Cardiac muscle cell (in vitro differentiated cells and primary cell): ENCODE data around the gene CAPN6. TPM values are rescaled to one million over a fixed set of nuclear protein-coding genes. Genes with fewer than 3 reads are reported as not detected.

Experiments used
- DNase-seq, 2 donors: peaks; one replicate each; pipeline versions ENCODE4 v3.0.0 to v3.0.0-alpha.2; 2010 to 2017; ENCODE audit warnings: low read depth in 1 of 2, low spot score in 1 of 2
- H3K27ac ChIP-seq: fragments of 200-600 bp; sonication (generic); 2 replicates; pipeline ENCODE4 v1.5.1; 2016
- H3K27me3 ChIP-seq: fragments of 200-600 bp; sonication (generic); 2 replicates; pipeline ENCODE4 v1.6.0; 2016; ENCODE audit warnings: control low read depth
- H3K36me3 ChIP-seq: fragments of 200-600 bp; sonication (generic); 2 replicates; pipeline ENCODE4 v1.5.1; 2016; ENCODE audit warnings: control low read depth
- H3K4me1 ChIP-seq: fragments of 200-600 bp; sonication (generic); 2 replicates; pipeline ENCODE4 v1.8.1; 2017; ENCODE audit warnings: low read depth, mild to moderate bottlenecking, mixed run types
- H3K4me3 ChIP-seq: fragments of 200-600 bp; sonication (generic); 2 replicates; pipeline ENCODE4 v1.5.1; 2016; ENCODE audit warnings: mild to moderate bottlenecking
- H3K9me3 ChIP-seq: fragments of 200-600 bp; sonication (generic); 2 replicates; pipeline ENCODE4 v1.5.1; 2017; ENCODE audit warnings: low read depth, mild to moderate bottlenecking, control low read depth
- polyA plus RNA-seq: library from polyadenylated mRNA; unstranded; fragments of >200 nt; fragmentation: Nextera tagmentation; extraction: Ambion mirVana; gene quantifications from 2 replicates; pipeline ENCODE4 v1.2.1, GENCODE V29; 2016
- total RNA-seq: library from RNA; depleted of rRNA; stranded (reverse); fragments of >200 nt; gene quantifications from 2 replicates; pipeline ENCODE4 v1.2.3, GENCODE V29; 2016
- TF ChIP-seq, protein P1 (sequence below): IDR thresholded peaks from 2 replicates; pipeline ENCODE4 v1.5.1; 2012; ENCODE audit warnings: low read depth, mild to moderate bottlenecking, low read length

Gene CAPN6
- total and polyA plus RNA-seq, 2 experiments from 2014 or later = 0.04 to 0.66 TPM

DNA sequence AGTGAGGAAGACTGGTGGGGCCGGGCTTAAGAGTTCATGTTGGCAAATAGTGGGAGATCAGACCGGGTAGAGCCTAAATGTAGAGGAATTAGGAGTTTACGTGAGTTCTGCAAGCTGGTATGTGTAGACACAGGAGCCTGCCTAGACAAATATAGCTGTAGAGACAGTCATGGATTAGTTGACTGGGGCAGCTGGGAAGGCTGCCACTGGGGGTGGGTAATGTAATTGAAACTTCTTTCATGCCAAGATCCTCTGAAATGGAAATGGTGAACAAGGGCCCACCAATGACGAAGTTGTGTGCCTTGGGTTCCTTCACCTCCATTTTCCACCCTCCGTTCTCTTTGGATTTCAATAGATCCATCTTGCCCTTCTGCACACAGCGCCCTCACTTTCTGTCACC, 11.9 kb upstream of the CAPN6 start:
- Histone ChIP-seq H3K27ac (no peak overlapping the region), H3K27me3 (no peaks in the 10 kb centered on the region), H3K4me1 (no peaks in the 10 kb centered on the region), H3K36me3 (no peaks in the 10 kb centered on the region), H3K4me3 (no peak overlapping the region), H3K9me3 (no peaks in the 10 kb centered on the region)
- no peak for DNase-seq
- TF ChIP-seq, protein P1, sequence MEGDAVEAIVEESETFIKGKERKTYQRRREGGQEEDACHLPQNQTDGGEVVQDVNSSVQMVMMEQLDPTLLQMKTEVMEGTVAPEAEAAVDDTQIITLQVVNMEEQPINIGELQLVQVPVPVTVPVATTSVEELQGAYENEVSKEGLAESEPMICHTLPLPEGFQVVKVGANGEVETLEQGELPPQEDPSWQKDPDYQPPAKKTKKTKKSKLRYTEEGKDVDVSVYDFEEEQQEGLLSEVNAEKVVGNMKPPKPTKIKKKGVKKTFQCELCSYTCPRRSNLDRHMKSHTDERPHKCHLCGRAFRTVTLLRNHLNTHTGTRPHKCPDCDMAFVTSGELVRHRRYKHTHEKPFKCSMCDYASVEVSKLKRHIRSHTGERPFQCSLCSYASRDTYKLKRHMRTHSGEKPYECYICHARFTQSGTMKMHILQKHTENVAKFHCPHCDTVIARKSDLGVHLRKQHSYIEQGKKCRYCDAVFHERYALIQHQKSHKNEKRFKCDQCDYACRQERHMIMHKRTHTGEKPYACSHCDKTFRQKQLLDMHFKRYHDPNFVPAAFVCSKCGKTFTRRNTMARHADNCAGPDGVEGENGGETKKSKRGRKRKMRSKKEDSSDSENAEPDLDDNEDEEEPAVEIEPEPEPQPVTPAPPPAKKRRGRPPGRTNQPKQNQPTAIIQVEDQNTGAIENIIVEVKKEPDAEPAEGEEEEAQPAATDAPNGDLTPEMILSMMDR = no peak

GRCh38 chrX:111268506-111268905, 1.8 kb downstream of the CAPN6 start:
- no peak overlapping the region for H3K4me3 ChIP-seq
- H3K9me3 ChIP-seq = no peaks in the 10 kb centered on the region
- no peak for DNase-seq
- H3K27ac ChIP-seq = no peak overlapping the region
- H3K4me1 ChIP-seq = no peaks in the 10 kb centered on the region
- no peaks in the 10 kb centered on the region for H3K27me3 ChIP-seq
- TF ChIP-seq, protein P1 = no peak
- no peaks in the 10 kb centered on the region for H3K36me3 ChIP-seq

DNA sequence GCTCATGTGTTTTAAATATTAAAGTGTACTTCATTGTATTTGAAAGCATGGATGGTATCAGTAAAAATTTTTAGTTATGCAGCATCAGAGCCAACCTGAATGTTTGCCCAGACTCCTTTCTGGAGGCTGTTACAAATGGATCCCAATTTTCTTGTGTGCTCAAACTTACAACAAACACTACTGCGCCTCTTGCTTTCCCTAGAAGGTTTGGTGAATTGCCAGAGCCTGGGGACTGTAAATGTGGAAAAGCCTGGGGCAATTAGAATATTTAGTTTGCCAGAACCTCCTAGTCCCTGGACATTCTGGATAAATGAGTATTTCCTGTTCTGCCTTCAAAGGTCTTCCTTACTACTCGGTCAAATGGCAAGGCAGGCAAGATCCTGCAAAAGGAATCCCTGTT, 4.8 kb downstream of the CAPN6 start:
- Histone ChIP-seq H3K4me1 (no peaks in the 10 kb centered on the region), H3K27me3 (no peaks in the 10 kb centered on the region), H3K9me3 (no peaks in the 10 kb centered on the region), H3K27ac (no peak overlapping the region), H3K36me3 (no peaks in the 10 kb centered on the region), H3K4me3 (no peak overlapping the region)
- no peak for DNase-seq
- TF ChIP-seq, protein P1 = no peak

- H3K27me3 ChIP-seq = no peaks in the 10 kb centered on the region
- no peak overlapping the region for H3K27ac ChIP-seq
- no peak overlapping the region for H3K4me3 ChIP-seq
- no peaks in the 10 kb centered on the region for H3K36me3 ChIP-seq
- TF ChIP-seq, protein P1 = no peak
- no peak for DNase-seq
- no peaks in the 10 kb centered on the region for H3K9me3 ChIP-seq
- H3K4me1 ChIP-seq = no peaks in the 10 kb centered on the region
Observed at GRCh38 chrX:111264385-111264784, 5.9 kb downstream of the CAPN6 start.

GRCh38 chrX:111262086-111262485, 8.2 kb downstream of the CAPN6 start:
- no peak for DNase-seq
- TF ChIP-seq, protein P1 = no peak
- no peak overlapping the region for H3K4me3 ChIP-seq

DNA sequence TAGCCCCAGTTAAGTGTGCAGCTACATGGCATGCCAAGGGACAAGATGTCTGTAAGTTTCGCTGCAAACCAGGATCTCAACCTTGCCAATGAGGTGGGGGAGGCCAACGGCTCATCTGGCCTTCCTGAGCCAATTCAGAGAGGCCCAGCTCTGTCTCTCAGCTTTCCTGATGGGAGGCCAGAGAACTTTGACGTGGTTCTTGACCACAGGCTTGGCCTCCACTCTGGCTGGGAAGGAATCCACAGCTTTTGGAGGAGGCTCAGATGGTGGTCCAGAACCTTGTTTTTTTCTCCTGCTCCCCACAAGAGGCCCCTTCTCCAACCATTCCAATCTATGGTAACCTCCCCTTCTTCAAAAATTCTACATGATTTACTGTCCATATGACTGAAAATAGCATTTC, 9.8 kb downstream of the CAPN6 start:
- H3K27ac ChIP-seq = no peak overlapping the region
- DNase-seq = no peak
- TF ChIP-seq, protein P1 = no peak
- H3K36me3 ChIP-seq = no peaks in the 10 kb centered on the region
- H3K4me1 ChIP-seq = no peaks in the 10 kb centered on the region
- no peaks in the 10 kb centered on the region for H3K27me3 ChIP-seq
- no peak overlapping the region for H3K4me3 ChIP-seq
- no peaks in the 10 kb centered on the region for H3K9me3 ChIP-seq

More at GRCh38 chrX:111262086-111262485, 8.2 kb downstream of the CAPN6 start:
- Histone ChIP-seq H3K27ac (no peak overlapping the region), H3K27me3 (no peaks in the 10 kb centered on the region), H3K36me3 (no peaks in the 10 kb centered on the region), H3K9me3 (no peaks in the 10 kb centered on the region), H3K4me1 (no peaks in the 10 kb centered on the region)
